ENCODE measurements around the gene INAFM2.

INAFM2 gene

GRCh38 chr15:40306908-40307307, 16.6 kb upstream of the INAFM2 start:
- DNase-seq (ENCODE audit: low read depth): no peak

- DNase-seq (ENCODE audit: low read depth): peak; percentile 44
Observed at GRCh38 chr15:40307421-40308211, 15.9 kb upstream of the INAFM2 start, which contains the start of gene PLCB2. TSS of gene PLCB2 (minus strand) at chr15:40307935. CDS start at chr15:40307672, 263 bp downstream.

GRCh38 chr15:40309344-40309862, 14.1 kb upstream of the INAFM2 start:
- no peak for DNase-seq (ENCODE audit: low read depth)

- peak; percentile 29 for DNase-seq (ENCODE audit: low read depth)
Observed at GRCh38 chr15:40310001-40310959, 13.2 kb upstream of the INAFM2 start.

- DNase-seq (ENCODE audit: low read depth): no peak
Observed at GRCh38 chr15:40310993-40311392, 12.5 kb upstream of the INAFM2 start.

GRCh38 chr15:40312370-40313158, 10.9 kb upstream of the INAFM2 start:
- no peak for DNase-seq (ENCODE audit: low read depth)

GRCh38 chr15:40313531-40314398, 9.7 kb upstream of the INAFM2 start:
- DNase-seq (ENCODE audit: low read depth): peak; percentile 30

- DNase-seq (ENCODE audit: low read depth): no peak
Observed at GRCh38 chr15:40314723-40315276, 8.7 kb upstream of the INAFM2 start.

- no peak for DNase-seq (ENCODE audit: low read depth)
Observed at GRCh38 chr15:40316931-40317330, 6.6 kb upstream of the INAFM2 start.

GRCh38 chr15:40317580-40317979, 5.9 kb upstream of the INAFM2 start:
- DNase-seq (ENCODE audit: low read depth): no peak

- no peak for DNase-seq (ENCODE audit: low read depth)
Observed at GRCh38 chr15:40320409-40320808, 3.1 kb upstream of the INAFM2 start.

- DNase-seq (ENCODE audit: low read depth): no peak
Observed at GRCh38 chr15:40320931-40321371, 2.5 kb upstream of the INAFM2 start.

GRCh38 chr15:40322531-40323238, 807 bp upstream of the INAFM2 start:
- no peak for DNase-seq (ENCODE audit: low read depth)

- no peak for DNase-seq (ENCODE audit: low read depth)
Observed at GRCh38 chr15:40323953-40324937, 753 bp downstream of the INAFM2 start.

GRCh38 chr15:40325188-40325587, 1.7 kb downstream of the INAFM2 start:
- no peak for DNase-seq (ENCODE audit: low read depth)

- DNase-seq (ENCODE audit: low read depth): no peak
Observed at GRCh38 chr15:40325700-40326099, 2.2 kb downstream of the INAFM2 start.

- no peak for DNase-seq (ENCODE audit: low read depth)
Observed at GRCh38 chr15:40327457-40327856, 4.0 kb downstream of the INAFM2 start.

- DNase-seq (ENCODE audit: low read depth): no peak
Observed at GRCh38 chr15:40328176-40328575, 4.7 kb downstream of the INAFM2 start.

- DNase-seq (ENCODE audit: low read depth): no peak
Observed at GRCh38 chr15:40328751-40329150, 5.3 kb downstream of the INAFM2 start.
